Left colon (tissue), 2 donors: Measurements from ENCODE around the gene LITAFD. TPM values are rescaled to one million over a fixed set of nuclear protein-coding genes. Genes with fewer than 3 reads are reported as not detected.
A peak's percentile ranks its signal among the peaks of the same experiment; 100 is the strongest.
"Not testable (repeated sequence)": the region's sequence is repeated elsewhere in the genome, so short reads cannot be mapped to it uniquely, and the experiment has no call there.

Source experiments
- ATAC-seq: fragments of 200-7000 bp; cut with Tn5 transposase; one replicate; pipeline ENCODE4 v1.9.1; 2020; ENCODE audit warnings: mild to moderate bottlenecking, moderate library complexity
- DNase-seq, 2 donors: peaks; one replicate each; pipeline ENCODE4 v3.0.0-alpha.2; 2020
- intact Hi-C, 2 donors: fragments of 100-400 bp; cut with DNase I in 1 of 2; cut with micrococcal nuclease in 1 of 2; formaldehyde crosslinking; loops; one replicate each; pipeline versions ENCODE4 v1.11.2 to v1.14.0; 2022; cut with DNase I, micrococcal nuclease
- total RNA-seq, 2 donors: library from RNA; stranded (reverse); fragmentation: NEBNext Ultra II Directional; extraction: Animal tissue kit (Norgen Biotek cat#: 25700); gene quantifications; one replicate each; pipeline ENCODE4 v1.2.1, GENCODE V29; 2021
- donor health status: DM: no; HTN: no; CAD: no.
- donor health status: DM: yes; HTN: yes; CAD: no.

The LITAFD gene
- total RNA-seq, 2 donors from 2014 or later = not detected

GRCh38 chr16:8867932-8868415, 14.2 kb upstream of the LITAFD start:
- ATAC-seq = no peak
- DNase-seq = no peak
- intact Hi-C loops = loop anchor here in 1 of 2 donors (5.0 kb wide), 1 partner anchor 229 kb away; no protein-coding TSS in a partner anchor

GRCh38 chr16:8868416-8869211, 13.5 kb upstream of the LITAFD start, which contains the start of gene CARHSP1:
TSS of gene CARHSP1 (minus strand) at chr16:8869006. CDS start at chr16:8859328, 9,678 bp downstream.
- DNase-seq = peak; percentile 88 to 89
- intact Hi-C loops = loop anchor here in 1 of 2 donors (5.0 kb wide), 1 partner anchor 229 kb away; no protein-coding TSS in a partner anchor
- ATAC-seq = peak; percentile 81

- intact Hi-C loops = loop anchor here in 1 of 2 donors (5.0 kb wide), 1 partner anchor 228 kb away; no protein-coding TSS in a partner anchor
- no peak for ATAC-seq
- no peak for DNase-seq
Measured at GRCh38 chr16:8869212-8869987, 12.8 kb upstream of the LITAFD start.

- intact Hi-C loops = loop anchor here in 1 of 2 donors (5.0 kb wide), 1 partner anchor 227 kb away; no protein-coding TSS in a partner anchor
- not testable (repeated sequence) for ATAC-seq, DNase-seq
Measured at GRCh38 chr16:8869988-8870241, 12.2 kb upstream of the LITAFD start.

GRCh38 chr16:8872071-8872470, 10.1 kb upstream of the LITAFD start:
- no peak for DNase-seq
- ATAC-seq = no peak
- intact Hi-C loops = no loop called here

- ATAC-seq (no peak), DNase-seq (no peak)
- intact Hi-C loops = no loop called here
Measured at GRCh38 chr16:8872967-8873865, 8.9 kb upstream of the LITAFD start.

- DNase-seq, ATAC-seq, intact Hi-C loops: not testable (repeated sequence)
Measured at GRCh38 chr16:8873866-8874195, 8.3 kb upstream of the LITAFD start.

- intact Hi-C loops = no loop called here
- ATAC-seq = no peak
- no peak for DNase-seq
Measured at GRCh38 chr16:8874388-8874787, 7.8 kb upstream of the LITAFD start.

GRCh38 chr16:8875317-8875716, 6.8 kb upstream of the LITAFD start:
- intact Hi-C loops, DNase-seq, ATAC-seq: not testable (repeated sequence)

- ATAC-seq (peak; percentile 4), DNase-seq (no peak)
- intact Hi-C loops = no loop called here
Measured at GRCh38 chr16:8877894-8878522, 4.1 kb upstream of the LITAFD start.

GRCh38 chr16:8878523-8878911, 3.6 kb upstream of the LITAFD start:
- DNase-seq (no peak), ATAC-seq (peak; percentile 42)
- intact Hi-C loops = no loop called here

GRCh38 chr16:8880839-8881510, 1.2 kb upstream of the LITAFD start:
- DNase-seq (no peak), ATAC-seq (no peak)
- intact Hi-C loops = loop anchor here (5.0 to 10.0 kb wide), 3 partner anchors 219 to 314 kb away; no protein-coding TSS in a partner anchor

- intact Hi-C loops = loop anchor here (5.0 to 10.0 kb wide), 3 partner anchors 221 to 316 kb away; no protein-coding TSS in a partner anchor
- ATAC-seq = no peak
- no peak for DNase-seq
Measured at GRCh38 chr16:8882725-8883377, 700 bp downstream of the LITAFD start.

GRCh38 chr16:8885674-8886592, 3.8 kb downstream of the LITAFD start:
- intact Hi-C loops = loop anchor here in 1 of 2 donors (10.0 kb wide), 1 partner anchor 311 kb away; no protein-coding TSS in a partner anchor
- ATAC-seq (peak; percentile 52), DNase-seq (peak in 1 of 2 donors; percentile 51)

GRCh38 chr16:8886593-8887430, 4.7 kb downstream of the LITAFD start:
- intact Hi-C loops = loop anchor here in 1 of 2 donors (10.0 kb wide), 1 partner anchor 312 kb away; no protein-coding TSS in a partner anchor
- ATAC-seq (no peak), DNase-seq (no peak)
